ENCODE results near the gene FOXA2.

Gene FOXA2

DNA sequence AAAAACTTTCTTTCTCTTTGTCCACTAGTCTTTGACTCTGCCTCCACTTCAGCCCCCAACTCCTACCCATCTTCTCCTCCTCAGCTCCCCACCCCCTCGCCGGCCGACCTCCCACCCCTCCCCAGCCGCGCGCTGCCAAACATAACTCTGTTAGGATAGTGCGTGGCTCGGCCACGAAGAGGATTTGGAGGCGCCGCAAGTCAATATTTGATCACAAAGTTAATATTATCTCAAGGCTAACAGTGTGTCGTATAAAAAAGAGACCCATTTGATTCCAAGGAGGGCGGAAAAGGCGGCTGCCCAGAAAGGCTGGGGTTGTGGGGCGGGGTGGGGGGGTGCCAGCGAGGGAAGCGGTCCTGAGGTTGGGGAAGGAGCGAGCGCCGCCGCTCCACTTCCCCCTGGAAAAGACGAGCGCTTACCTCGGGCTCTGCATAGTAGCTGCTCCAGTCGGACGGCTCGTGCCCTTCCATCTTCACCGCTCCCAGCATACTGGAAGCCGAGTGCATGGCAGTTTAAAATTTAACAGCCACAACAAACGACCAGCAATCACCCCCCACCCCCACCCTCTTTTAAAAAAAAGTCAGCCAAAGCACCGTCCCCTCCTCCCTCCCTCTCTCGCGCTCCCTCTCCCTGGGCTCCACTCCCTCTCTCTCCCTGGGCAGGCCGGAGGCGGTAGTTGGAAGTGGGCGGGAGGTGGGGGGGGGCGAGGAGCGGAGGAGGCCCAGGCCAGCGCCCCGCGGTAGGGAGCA is 425 bp downstream of the FOXA2 start:
- no peak for DNase-seq (ENCODE audit: low read depth in 2 of 2)

DNA sequence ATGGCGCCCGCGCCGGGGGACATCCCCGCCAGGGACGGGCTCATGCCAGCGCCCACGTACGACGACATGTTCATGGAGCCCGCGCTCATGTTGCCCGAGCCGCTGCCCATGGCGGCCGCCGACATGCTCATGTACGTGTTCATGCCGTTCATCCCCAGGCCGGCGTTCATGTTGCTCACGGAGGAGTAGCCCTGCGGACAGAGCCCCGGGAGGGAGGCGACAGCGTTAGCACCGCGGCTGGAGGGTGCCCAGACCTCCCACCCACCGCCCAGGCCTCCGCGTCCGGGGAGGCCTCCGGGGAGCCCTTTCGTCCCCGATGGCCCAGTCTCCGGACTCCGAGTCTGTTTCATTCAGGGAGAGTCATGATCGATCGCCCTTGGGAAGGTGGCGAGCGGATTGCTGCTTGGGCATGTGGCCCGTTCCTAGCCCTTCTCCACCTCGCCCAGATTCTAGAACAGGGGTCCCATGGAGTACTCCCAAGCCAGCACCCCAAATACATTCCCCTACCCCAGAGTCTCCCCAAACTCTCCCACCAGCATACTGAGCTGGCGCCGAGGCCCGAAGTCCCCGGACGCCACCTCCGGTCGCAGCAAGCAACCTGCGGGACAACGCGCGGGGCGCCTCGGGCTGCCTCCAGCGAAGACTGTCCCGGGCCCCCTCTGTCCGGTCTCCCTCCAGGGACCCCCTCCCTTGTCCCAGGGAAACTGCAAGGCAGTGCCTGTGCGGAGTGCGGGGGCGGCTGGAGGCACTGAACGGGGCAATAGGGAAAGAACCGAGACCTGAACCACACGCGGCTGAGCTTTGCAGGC is 1.2 kb downstream of the FOXA2 start:
- no peak for DNase-seq (ENCODE audit: low read depth in 2 of 2)

DNA sequence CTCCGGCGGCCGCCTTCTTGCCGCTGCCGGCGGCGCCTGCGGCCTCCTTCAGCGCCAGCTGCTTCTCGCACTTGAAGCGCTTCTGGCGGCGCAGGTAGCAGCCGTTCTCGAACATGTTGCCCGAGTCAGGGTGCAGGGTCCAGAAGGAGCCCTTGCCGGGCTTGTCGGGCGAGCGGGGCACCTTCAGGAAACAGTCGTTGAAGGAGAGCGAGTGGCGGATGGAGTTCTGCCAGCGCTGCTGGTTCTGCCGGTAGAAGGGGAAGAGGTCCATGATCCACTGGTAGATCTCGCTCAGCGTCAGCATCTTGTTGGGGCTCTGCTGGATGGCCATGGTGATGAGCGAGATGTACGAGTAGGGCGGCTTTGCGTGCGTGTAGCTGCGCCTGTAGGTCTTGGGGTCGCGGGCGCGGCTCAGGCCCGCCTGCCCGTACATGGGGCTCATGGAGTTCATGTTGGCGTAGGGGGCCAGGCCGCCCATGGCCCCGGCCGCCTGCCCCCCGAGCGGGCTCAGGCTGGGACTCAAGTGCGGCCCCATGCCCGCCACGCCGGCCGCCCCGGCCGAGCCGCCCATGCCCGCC is 1.9 kb downstream of the FOXA2 start:
- no peak for DNase-seq (ENCODE audit: low read depth in 2 of 2)

DNA sequence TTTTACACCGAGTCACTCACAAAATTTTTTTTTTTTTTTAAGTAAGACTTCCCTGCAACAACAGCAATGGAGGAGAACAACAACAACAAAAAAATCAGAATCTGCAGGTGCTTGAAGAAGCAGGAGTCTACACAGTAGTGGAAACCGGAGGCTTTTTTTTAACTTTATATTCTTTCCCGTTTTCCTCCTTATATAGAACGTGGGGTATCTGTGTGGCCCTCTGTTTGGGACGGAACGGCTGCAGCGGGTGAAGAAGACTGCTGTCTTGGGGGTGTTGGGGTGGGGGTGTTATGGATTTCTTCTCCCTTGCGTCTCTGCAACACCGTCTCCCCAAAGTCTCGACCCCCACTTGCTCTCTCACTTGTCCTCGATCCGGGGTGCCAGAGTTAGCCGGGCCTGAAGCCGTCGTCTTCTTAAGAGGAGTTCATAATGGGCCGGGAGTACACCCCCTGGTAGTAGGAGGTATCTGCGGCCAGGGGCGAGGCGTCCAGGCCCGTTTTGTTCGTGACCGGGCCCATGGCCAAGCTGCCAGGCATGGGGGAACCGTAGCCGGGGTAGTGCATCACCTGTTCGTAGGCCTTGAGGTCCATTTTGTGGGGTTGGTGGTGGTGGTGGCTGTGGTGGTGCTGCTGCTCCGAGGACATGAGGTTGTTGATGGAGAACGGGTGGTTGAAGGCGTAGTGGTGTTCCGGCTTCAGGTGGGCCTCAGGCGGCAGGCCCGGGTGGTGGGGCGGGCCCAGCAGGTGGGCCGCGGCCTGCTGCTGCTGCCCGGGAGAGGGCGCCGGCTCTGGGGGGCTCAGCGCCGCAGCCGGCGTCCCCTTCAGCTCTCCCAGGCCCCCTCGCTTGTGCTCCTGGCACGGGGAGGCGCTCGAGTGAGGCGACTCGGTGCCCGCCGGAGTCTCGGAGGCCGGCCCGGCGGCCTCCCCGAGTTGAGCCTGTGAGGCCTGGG is 2.7 kb downstream of the FOXA2 start:
- DNase-seq (ENCODE audit: low read depth in 2 of 2): no peak

DNA sequence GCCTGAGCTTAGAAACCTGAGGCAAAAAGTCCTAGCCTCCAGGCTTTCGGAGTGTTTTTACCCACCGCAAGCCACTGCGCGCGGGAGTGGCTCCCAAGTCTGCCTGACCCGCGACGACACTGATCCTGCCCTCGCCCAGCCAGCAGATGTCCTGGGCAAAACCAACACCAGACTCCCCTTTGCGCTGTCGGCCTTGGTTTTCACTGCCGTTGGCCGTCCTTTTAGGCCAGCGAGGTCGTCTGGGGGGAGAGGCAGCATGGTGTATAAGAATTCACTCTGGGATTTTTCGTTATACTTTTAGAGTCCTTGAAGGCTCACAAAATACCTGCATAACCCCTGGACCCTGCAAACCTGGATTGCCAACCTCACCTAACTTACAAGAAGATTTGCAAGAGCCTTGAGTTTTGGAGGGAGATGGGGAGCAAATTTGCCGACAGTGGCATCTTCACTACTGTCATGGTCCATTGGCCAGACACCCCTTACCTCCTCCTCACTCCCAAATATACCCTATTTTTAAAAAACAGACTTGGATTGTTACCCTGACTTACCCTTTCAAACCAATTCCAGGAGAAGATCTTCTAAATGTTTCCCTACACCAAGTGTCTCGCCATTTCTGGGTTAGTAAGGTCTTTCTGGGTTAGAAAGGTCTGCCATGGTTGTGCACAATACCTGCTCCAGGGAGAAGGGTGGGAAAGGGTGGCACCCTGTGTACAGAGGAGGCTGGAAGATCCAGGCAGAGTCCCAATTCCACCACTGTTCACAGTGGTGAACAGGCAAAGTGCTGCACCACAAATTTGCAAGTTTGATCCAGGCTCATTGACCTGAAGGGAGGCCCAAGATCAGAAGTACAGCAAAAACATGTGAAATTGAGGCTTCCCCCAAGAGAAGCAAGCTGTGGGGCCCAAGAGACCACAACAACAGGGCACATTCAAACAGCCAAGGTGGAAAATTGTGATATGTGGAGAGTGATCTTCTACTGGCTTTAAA is 4.4 kb downstream of the FOXA2 start:
- DNase-seq (ENCODE audit: low read depth in 2 of 2): no peak

DNA sequence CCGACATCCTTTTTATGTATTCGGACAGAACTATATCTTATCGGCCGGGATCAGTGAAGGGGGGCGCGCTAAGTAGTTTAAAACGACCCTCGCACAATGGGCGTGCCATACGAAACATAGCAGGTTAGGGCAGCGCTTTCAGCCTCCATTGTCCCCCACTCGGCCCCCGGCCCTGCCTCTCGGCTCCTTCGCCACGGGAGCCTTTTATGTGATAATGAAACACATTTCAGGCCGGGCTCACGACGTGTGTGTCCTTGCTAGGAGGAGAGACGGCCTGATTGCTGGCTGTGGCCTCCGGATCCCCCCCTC is 5.3 kb downstream of the FOXA2 start:
- DNase-seq (ENCODE audit: low read depth in 2 of 2): no peak

DNA sequence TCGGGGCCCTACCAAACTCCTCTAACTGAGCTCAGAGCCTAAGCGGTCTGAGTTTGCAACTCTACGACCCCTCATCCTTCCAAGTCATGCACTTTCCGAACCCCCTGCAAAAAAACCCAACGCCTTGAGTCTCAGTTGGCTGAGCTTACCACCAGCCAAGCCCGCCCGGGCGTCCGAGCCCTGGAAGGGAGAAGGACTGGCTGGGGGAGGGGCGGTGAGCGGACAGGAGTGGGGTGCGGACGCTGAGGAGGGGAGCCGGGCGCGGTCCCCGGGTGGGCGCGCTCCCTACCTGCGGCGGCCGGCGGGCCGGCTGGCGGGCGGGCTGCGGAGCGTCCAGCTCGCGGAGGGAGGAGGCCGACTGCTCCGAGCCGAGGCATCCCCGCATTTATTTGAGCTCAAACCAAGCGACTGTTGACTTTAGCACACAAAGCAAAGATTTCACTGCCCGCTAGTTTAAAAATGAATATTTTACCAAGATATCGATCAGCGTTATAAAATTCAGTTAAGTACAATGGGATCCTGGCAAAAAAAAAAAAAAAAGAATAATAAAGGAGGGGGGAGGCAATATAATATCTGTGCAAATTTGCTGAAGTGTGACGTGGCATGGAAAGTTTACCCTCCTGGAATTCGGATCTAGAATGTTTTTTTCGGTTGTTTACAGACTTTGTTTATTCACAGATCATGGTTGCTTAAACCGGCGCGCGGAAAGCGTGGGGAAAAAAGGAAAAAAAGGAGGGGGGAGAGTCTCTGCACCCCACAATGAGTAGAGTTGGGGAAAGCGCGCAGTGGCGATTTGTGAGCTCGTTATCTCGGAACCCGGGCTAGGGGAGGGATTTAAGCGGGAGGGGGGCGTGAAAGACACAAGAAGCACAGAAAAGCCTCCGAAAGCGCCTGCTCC is 5.9 kb downstream of the FOXA2 start:
- DNase-seq (ENCODE audit: low read depth in 2 of 2): no peak

DNA sequence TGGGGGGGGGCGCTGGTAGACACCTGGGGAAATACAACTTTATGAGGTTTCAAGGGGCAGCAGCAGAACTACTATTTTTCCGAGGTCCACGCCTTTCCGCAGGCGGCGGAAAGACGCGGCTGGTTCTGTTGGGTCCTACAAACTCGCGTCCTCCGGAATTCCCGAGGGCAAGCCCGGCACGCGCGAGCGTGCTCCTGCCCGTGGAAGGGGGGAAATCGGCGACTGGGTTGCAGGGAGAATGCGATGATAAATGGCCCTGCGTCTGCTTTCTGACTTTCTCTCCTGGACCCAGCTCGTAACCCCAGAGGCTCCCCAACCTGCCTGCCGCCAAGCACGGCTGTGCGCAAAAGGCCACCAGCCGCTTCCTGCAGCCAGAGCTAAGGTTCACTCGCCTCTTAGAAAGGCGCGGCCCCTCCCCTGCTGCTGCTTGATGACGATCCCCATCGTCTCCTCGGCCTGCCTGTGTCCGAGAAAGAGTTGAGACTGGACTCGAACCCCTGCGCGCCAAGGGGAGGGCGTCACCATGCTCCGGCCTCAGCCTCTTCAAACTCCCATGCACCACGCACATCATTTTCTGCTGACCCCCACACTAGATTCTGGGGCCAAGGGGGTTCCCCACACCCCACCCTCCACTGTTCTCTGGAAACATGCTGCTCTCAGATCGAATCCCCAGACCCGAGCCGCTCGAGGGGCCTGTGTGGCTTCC is 6.7 kb downstream of the FOXA2 start:
- DNase-seq (ENCODE audit: low read depth in 2 of 2): no peak

DNA sequence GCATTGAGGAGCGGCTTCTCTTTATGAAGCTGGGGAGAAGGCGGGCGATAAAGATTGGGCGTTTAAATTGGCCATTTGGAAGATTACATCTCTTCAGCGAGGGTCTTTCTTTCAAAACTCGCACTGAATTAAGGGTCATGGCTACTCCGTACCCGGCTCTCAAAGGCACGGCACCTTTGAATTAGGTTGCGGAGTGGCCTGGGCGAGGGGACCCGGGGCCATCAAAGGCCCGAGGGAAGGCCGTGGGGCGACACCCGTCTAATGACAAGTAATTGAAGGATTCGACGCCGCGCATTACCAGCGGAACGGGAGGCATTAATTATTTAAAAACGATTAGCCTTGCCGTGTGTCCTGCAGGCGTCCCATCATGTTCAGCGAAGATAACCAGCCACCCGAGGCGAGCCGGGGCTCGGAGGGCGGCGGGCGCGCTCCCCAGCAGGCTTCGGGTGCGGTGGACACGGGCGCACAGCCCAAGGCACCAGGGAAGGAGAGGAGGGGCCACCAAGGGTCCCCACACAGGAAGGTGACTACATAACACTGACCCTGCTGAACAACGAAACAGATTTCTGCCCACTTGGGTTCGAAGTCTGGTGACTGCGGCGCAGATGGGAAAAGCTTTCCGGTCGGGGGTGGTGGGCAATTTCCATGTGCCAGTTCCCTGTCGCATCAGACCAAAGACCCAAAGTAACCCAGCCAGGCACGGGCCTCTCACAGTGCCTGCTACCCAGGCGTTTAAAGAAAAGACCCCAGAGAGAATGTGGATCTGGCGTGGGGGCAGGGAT is 7.4 kb downstream of the FOXA2 start:
- DNase-seq (ENCODE audit: low read depth in 2 of 2): no peak

DNA sequence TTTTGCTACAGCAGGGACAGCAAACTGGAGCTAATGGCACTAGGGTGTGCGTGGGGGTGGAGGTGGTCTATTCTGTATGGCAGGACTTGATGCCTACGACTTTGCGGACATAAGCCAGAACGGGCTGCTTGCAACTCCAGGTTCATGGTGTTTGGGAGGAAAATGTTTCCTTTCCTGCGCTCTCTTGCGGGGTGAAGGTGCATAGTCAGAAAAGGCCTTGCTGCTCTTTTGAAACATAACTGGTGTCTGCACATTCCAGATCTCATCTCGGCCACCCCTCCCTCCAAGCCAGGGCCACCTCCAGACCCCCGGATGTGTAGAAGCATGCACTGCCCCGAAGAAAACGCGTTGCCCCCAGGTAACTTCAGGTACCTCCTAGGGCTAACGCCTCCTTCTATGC is 8.1 kb downstream of the FOXA2 start:
- DNase-seq (ENCODE audit: low read depth in 2 of 2): no peak

DNA sequence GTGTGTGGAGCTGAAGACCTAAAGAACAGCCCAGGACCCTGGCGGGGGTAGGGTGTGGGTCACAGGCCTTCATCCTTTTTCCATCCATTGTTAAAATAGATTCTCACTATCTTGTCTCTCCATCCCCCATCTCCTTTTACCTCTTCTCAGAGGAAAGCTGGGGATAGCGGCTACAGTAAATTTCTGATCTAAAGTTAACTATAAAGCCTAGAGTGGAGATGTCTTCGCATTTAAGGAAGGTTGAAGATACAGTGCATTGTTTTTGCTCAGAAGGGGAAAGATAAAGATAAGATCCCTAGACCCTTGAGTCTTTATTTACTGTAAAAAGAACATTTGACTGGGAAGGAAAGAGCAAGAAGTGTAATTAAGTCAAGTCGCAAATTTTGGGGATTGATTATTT is 8.6 kb downstream of the FOXA2 start:
- no peak for DNase-seq (ENCODE audit: low read depth in 2 of 2)

DNA sequence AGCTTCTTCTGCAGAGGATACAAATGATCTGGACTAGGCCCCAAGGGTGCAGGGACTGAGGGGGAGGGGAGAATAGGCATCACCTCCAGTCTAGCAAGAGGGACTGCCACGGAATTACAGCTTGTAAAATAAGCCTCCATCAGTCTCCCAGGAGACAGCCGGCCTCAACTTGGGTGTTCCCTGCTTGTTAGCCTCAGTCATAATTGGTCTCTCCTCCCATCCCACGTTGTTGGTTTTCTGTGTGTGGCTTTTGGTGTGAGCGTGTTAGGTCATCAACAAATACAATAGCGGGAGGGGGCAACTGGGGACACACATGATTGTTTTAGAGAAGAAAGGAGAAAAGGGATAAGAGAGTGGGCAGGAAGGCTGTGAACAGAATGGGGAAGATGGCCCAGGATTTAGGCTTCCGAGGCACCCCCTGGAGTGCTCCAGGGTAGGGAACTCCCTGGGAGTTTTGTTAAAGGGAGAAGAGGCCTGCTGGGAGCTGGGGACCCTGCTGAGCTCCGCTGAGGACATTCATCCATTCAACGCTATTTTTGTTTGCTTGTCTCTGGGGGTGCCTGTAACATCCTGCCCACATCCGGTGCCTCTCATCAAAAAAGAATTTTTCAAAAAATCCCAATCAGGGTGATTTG is 9.2 kb downstream of the FOXA2 start:
- no peak for DNase-seq (ENCODE audit: low read depth in 2 of 2)

DNA sequence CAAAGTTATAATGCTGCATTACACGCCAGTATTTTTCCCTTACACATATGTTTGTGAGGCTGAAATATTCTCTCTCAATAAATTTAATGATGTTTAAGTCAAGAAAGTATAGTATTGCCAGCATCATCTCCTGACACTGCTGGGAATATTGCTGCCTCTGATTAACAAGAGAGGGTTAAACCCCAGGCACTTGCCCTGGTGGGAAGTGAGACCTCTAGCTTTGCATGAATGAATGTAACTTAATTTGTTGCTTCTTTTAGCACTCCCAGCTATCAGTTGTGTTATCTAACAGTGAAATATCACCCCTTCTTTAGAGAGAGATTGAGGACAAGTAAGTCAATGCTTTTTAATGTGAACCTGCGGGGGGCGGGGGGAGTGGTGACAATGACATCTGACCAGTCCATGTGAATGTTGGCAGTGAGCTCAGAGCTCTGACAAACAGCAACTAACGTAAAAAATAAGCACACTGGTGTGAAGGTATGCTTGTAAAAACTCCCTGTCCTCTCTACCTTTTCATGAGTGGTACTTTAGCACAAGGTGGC is 9.8 kb downstream of the FOXA2 start:
- DNase-seq (ENCODE audit: low read depth in 2 of 2): no peak

DNA sequence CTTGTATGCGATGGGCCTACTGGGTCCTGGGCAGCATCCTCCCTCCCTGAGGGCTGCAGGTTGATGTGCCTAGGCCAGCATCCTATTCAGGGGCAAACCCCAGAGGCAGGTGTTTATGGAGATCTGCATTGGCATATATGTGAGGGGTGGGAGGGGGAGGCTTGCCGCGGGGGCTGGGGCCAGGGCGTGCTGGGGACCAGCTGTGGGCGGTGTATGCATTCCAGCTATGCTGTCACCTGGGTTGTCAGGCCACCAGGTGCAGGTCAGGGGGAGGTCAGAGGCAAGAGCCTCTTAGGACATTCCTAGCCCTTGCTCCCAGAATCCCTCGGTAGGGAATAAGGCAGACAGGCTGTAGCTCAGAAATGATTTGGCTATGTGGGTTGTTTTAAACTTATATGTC is 11.9 kb downstream of the FOXA2 start:
- DNase-seq (ENCODE audit: low read depth in 2 of 2): no peak

DNA sequence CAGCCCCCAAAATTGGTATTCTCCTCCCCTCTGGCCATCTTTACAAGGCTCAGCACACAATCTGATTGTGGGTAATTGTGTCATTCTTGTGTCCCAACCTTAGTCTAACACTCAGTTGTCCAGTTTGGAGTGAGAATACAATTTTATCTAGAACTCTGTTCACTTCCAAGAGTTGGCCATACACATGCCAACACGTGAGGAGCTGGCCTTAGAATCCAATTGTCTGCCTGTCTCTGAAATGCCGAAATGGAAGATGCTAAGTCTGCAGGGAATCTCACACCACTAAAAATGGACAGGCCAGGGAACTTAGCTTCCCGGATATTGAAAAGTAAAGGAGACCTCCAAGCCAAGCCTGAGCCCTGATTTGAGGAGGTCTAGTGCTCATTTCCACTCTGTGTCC is 12.3 kb downstream of the FOXA2 start:
- DNase-seq (ENCODE audit: low read depth in 2 of 2): no peak

DNA sequence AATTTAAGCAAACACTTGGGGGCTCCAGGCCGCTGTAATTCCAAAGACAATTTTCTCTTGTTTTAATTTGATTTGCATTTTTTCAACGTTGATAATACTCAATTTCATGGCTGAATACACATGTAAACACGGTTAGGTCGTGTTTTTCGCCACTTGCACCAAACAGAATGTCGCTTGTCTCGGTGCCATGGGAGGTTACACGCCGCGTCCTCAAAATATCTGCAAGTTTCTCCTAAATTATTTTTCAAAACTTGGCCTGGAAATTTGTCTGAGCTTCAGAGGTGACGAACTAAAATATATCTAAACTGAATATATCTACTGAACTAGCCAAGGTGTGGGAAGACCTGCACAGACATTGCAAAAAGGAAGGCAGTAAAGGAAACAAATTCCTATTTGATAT is 15.0 kb downstream of the FOXA2 start:
- DNase-seq (ENCODE audit: low read depth in 2 of 2): no peak

DNA sequence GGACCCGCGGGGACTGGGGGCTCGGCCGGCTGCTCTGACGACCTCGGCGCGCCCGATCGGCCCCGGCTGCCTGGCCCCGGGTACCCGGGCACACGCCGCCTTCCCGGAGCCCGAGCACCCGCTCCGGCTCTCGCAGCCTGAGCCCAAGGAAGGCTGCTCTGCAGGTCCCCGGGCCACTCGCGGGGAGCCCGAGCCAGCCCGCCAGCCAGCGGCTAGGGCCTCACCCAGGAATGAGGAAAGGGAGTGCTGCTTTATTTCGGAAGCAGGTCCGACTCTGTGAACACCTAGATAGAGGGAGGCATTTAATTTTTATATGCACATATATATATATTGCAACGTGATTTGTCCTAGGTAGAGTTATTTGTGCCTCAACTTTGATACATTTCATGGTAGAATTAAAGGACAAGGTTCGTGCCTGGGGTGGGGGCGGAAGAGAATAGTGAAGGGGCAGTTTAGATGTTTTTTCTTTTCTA is 15.5 kb downstream of the FOXA2 start:
- DNase-seq (ENCODE audit: low read depth in 2 of 2): no peak

All from stimulated activated CD8-positive, alpha-beta memory T cell treated with anti-CD3 and anti-CD28 coated beads, Interleukin-15, amount 100 ng/mL, for 4 hours (primary cell).